Posterior cingulate gyrus (tissue), 11 donors: ENCODE data around the gene PLIN3.

Experiments
- DNase-seq, 10 donors: peaks; one replicate each; pipeline versions ENCODE4 v3.0.0 to v3.0.0-alpha.2; 2020 to 2021; ENCODE audit warnings: mixed read lengths in 3 of 10
- intact Hi-C: fragments of 100-400 bp; cut with DNase I; formaldehyde crosslinking; loops from one replicate; pipeline ENCODE4 v1.15.1; 2023

PLIN3 gene

DNA sequence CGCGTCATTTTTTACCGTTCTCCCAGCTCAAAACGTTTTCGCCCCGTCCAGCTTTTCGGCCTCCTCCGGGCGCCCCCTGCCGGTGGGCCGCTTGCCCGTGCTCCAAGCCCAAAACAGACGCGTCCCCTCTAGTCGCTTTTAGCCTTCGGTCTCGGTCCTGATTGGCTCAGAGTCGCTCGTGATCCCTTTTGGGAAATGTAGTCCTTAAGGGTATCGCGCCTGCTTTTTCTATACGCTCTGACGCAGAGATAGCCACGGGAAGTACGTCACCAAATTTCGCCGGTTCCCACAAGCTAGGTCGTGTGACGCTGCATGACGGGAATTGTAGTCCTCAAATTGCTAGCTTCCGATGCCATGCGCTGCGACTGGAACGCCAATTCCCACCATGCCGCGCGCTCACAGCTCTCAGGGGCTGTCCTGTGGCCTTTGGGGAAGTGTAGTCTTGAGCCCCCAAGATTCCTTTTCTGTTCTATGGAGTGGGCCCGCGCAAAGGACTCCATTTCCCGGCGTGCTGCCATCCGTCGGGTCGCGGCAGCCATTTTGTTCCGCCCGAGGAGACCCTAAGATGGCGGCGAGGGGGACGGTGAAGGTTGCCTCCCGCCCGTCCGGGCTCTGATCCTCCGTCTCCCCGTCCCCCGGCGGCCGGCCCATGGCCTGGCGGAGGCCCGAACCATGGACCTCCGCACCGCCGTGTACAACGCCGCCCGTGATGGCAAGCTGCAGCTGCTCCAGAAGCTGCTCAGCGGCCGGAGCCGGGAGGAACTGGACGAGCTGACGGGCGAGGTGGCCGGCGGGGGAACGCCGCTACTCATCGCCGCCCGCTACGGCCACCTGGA is 76.1 kb downstream of the PLIN3 start, which contains the start of gene FEM1A:
TSS of gene FEM1A (plus strand) at position 552 of the 836 bp plus-strand sequence. CDS start at position 673, 121 bp downstream.
- intact Hi-C loops = loop anchor here (1.0 to 2.0 kb wide), 2 partner anchors 59 to 67 kb away; no protein-coding TSS in a partner anchor
- peak; percentile 99 to 100 (median 100) for DNase-seq
